Erythroblast (primary cell): ENCODE results near the gene GRM2.

Experiments
- GATA1 ChIP-seq: IDR thresholded peaks from 2 replicates; pipeline ENCODE4 v1.6.1; 2011; ENCODE audit warnings: low read depth, mild to moderate bottlenecking, control low read depth, low read length, moderate library complexity
- POLR2A ChIP-seq: IDR thresholded peaks from 2 replicates; pipeline ENCODE4 v1.6.1; 2011; ENCODE audit warnings: mild to moderate bottlenecking, low read length

- TF ChIP-seq POLR2A (no peak), GATA1 (no peak)
Observed at GRCh38 chr3:51739110-51739509, 32.2 kb downstream of the GRM2 start.
